Mucosa of descending colon (tissue), 3 donors: ENCODE data around the gene RIPK3. TPM values are rescaled to one million over a fixed set of nuclear protein-coding genes. Genes with fewer than 3 reads are reported as not detected.

Experiments
- ATAC-seq: fragments of 200-7000 bp; cut with Tn5 transposase; one replicate; pipeline ENCODE4 v1.9.1; 2020; ENCODE audit warnings: mild to moderate bottlenecking, moderate library complexity
- DNase-seq, 3 donors: peaks; one replicate each; pipeline ENCODE4 v3.0.0-alpha.2; 2020
- H3K36me3 ChIP-seq: fragments of 200-600 bp; one replicate; pipeline ENCODE4 v1.8.0; 2021; ENCODE audit warnings: low read depth, mild to moderate bottlenecking
- H3K4me1 ChIP-seq: fragments of 200-600 bp; one replicate; pipeline ENCODE4 v1.8.0; 2021; ENCODE audit warnings: low read depth, mild to moderate bottlenecking
- H3K4me3 ChIP-seq: fragments of 200-600 bp; one replicate; pipeline ENCODE4 v1.8.0; 2021; ENCODE audit warnings: mild to moderate bottlenecking
- H3K9me3 ChIP-seq: fragments of 200-600 bp; one replicate; pipeline ENCODE4 v1.8.0; 2021; ENCODE audit warnings: mild to moderate bottlenecking
- intact Hi-C, 2 donors: fragments of 100-400 bp; cut with DNase I in 1 of 2; cut with micrococcal nuclease in 1 of 2; formaldehyde crosslinking; loops; one replicate each; pipeline versions ENCODE4 v1.11.0 to v1.11.1; 2022; cut with DNase I, micrococcal nuclease
- total RNA-seq, 3 donors: library from RNA; stranded (reverse); fragmentation: NEBNext Ultra II Directional in 2 of 3; extraction: Animal tissue kit (Norgen Biotek cat#: 25700) in 2 of 3; gene quantifications; one replicate each; pipeline versions ENCODE4 v1.2.1 to v1.2.4, GENCODE V29; 2021 to 2023
- TF ChIP-seq, protein P1 (sequence below): fragments of 200-600 bp; IDR thresholded peaks from one replicate; pipeline ENCODE4 v1.8.0; 2022; ENCODE audit warnings: antibody characterized with exemption, mild to moderate bottlenecking
- donor health status: DM: no; HTN: no; CAD: no; lungs with moderate emphysema.
- donor health status: DM: no; HTN: no; CAD: no.
- donor health status: DM: no; HTN: yes; CAD: no.

Gene RIPK3
- total RNA-seq, 3 donors from 2014 or later, result 40.6 to 99.9 (median 71.7) TPM

DNA sequence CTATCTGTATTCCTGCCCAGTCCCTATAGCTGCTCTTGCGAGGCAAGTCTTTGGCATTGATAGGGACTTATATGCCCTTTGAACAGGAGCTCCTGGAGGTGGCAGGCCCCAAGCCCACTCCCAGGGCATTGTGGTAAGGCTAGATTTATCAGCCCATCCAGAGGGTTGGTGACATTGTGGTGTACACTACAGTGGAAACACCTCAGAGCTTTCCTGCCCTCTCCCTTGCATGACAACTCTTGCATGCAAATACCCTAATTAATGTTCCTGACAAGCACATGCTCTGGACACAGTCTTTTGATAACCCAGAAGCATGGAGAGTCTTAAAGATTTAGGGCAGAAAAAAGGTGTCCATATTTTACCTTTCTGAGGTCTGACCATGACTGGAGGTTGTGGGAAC, 815 bp upstream of the RIPK3 start:
- no peak overlapping the region for H3K4me3 ChIP-seq

DNA sequence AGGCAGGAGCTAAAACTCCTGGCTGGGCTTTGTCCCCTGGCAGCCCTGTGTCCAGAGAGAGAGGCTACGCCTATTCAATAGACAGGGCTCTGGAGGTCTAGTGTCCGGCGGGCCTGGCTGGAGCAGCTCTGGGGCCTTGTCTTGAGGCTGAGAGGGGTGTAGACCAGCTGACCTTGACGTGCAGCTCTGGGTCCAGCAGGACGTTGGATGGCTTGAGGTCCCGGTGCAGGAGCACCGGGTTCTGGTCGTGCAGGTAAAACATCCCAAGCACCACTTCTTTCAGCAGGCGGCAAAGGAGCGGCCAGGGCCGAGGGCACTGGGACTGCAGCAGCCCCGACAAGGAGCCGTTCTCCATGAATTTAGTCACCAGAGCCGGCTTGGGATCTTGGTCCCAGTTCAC, 948 bp downstream of the RIPK3 start:
- Histone ChIP-seq H3K4me1 (peaks cover 28% of the 10 kb centered on the region), H3K4me3 (no peak overlapping the region), H3K9me3 (no peaks in the 10 kb centered on the region), H3K36me3 (no peaks in the 10 kb centered on the region)
- ATAC-seq (no peak), DNase-seq (peak in 1 of 3 donors; percentile 52)
- intact Hi-C loops, result no loop called here
- TF ChIP-seq, protein P1, sequence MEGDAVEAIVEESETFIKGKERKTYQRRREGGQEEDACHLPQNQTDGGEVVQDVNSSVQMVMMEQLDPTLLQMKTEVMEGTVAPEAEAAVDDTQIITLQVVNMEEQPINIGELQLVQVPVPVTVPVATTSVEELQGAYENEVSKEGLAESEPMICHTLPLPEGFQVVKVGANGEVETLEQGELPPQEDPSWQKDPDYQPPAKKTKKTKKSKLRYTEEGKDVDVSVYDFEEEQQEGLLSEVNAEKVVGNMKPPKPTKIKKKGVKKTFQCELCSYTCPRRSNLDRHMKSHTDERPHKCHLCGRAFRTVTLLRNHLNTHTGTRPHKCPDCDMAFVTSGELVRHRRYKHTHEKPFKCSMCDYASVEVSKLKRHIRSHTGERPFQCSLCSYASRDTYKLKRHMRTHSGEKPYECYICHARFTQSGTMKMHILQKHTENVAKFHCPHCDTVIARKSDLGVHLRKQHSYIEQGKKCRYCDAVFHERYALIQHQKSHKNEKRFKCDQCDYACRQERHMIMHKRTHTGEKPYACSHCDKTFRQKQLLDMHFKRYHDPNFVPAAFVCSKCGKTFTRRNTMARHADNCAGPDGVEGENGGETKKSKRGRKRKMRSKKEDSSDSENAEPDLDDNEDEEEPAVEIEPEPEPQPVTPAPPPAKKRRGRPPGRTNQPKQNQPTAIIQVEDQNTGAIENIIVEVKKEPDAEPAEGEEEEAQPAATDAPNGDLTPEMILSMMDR, result no peak

More for the DNA sequence above, 815 bp upstream of the RIPK3 start:
- Histone ChIP-seq H3K9me3 (no peaks in the 10 kb centered on the region), H3K4me1 (peaks cover 12% of the 10 kb centered on the region), H3K36me3 (no peaks in the 10 kb centered on the region)
- no peak for DNase-seq
- intact Hi-C loops, result no loop called here
- TF ChIP-seq, protein P1, result no peak
- ATAC-seq, result no peak

DNA sequence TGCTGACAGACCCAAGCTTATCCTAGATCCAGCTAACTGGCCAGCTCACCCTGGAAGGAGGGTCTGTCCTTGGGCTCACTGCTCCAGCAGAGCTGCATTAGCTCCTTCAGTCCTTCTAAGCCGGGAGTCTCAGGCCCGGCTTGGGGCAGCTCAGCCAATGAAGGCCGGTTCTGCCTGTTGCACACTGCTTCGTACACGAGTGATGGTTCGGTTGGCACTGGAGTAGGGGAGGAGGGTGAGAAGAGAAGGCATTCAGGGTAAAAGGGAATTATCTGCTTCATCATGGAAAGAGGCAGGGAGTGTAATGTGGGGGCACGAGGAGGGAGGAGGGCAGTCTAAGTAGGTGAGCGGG, 2.0 kb downstream of the RIPK3 start:
- Histone ChIP-seq H3K9me3 (no peaks in the 10 kb centered on the region), H3K36me3 (no peaks in the 10 kb centered on the region), H3K4me3 (no peak overlapping the region), H3K4me1 (peaks cover 37% of the 10 kb centered on the region)
- DNase-seq (no peak), ATAC-seq (no peak)
- intact Hi-C loops, result no loop called here
- TF ChIP-seq, protein P1, result no peak

DNA sequence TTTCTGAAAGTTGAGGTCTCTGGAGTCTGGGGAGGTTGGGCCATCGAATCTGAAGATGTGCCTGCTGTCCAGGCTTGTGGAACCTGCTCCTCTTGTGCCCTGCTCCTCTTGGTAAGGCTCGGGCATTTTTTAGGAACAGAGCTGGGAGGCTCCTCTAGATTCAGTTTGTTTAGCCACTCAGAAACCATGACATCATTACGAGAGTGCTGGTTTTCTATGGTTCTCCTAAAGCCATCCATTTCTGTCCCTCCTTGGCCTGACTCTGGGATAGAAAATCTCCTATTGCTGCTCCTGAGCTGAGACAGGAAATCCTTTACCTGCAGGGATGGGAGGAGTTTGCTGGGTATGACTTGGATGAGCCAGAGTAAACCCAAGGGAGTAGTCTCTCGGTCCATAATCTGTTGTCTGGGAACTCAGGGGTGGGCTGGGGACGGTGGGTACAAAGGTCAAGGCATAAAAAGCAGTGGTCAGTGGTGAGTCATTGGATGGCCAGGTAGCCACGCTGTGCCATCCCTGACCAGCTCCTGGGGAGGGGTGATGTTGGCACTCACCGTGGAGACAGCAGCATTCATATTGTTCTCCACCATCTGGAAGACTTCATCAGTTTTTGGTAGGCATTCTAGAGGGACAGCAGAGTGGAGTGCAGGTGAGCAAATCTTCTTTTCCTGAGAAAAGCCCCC, 2.5 kb downstream of the RIPK3 start:
- H3K4me3 ChIP-seq, result no peak overlapping the region
- no peaks in the 10 kb centered on the region for H3K9me3 ChIP-seq
- DNase-seq, result no peak
- peaks cover 42% of the 10 kb centered on the region for H3K4me1 ChIP-seq
- no peaks in the 10 kb centered on the region for H3K36me3 ChIP-seq
- intact Hi-C loops, result no loop called here
- TF ChIP-seq, protein P1, result no peak
- no peak for ATAC-seq

DNA sequence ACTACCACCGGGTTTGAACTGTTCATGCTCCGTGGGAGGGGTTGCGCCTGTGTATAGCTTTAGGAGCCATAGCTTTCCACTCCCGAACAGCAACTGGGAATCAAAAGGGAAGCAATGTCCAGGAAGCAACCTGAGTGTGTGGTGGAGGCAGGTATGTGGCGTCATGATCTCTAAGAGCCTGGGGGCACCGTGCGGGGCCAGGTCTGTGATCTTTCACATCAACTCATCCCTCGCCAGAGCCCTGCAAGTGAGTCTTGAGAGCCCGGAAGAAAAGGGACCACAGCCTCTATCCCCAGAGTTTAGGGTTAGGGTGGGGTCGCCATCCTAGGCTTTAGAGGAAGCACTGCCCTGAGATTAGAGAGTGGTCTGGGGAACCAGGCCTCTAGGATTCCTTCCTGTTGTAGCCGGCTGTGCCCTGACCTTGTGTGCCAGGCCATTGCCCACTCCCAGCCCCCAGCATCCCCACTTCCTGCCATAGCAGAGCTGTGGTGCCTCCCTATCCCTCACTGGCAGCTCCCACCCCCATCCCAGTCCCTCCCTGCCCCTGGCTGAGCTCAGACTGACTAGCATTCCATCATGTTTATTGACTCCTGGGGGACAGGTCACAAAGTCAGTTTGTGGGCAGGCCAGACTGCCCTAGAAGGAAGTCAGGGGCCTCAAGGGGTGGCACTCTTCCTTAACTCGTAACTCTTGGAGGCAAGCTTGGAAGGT, 4.2 kb downstream of the RIPK3 start:
- intact Hi-C loops, result no loop called here
- TF ChIP-seq, protein P1, result no peak
- no peak for ATAC-seq
- Histone ChIP-seq H3K36me3 (no peaks in the 10 kb centered on the region), H3K4me3 (no peak overlapping the region), H3K4me1 (peaks cover 48% of the 10 kb centered on the region), H3K9me3 (no peaks in the 10 kb centered on the region)
- peak in 1 of 3 donors; percentile 50 for DNase-seq
